Endodermal cell (in vitro differentiated cells): Measurements from ENCODE around the gene MR1. TPM values are rescaled to one million over a fixed set of nuclear protein-coding genes. Genes with fewer than 3 reads are reported as not detected.

Experiments
- DNase-seq: peaks from one replicate; pipeline ENCODE4 v3.0.0-alpha.2; 2017
- H3K27ac ChIP-seq: 2 replicates; pipeline ENCODE4 v1.5.1; 2013; ENCODE audit warnings: mild to moderate bottlenecking, low read depth, low read length, moderate library complexity
- H3K27me3 ChIP-seq: 2 replicates; pipeline ENCODE4 v1.6.1; 2013; ENCODE audit warnings: mild to moderate bottlenecking, low read length, moderate library complexity; ENCODE audit not compliant: insufficient read depth, control insufficient read depth, poor library complexity, severe bottlenecking
- H3K36me3 ChIP-seq: 2 replicates; pipeline ENCODE4 v1.7.0; 2013; ENCODE audit warnings: mild to moderate bottlenecking, low read length, moderate library complexity; ENCODE audit not compliant: control insufficient read depth, insufficient read depth
- H3K4me1 ChIP-seq: one replicate; pipeline ENCODE4 v1.7.0; 2013; ENCODE audit warnings: low read length; ENCODE audit not compliant: control insufficient read depth, insufficient read depth
- H3K4me3 ChIP-seq: 2 replicates; pipeline ENCODE4 v1.5.1; 2013; ENCODE audit warnings: mild to moderate bottlenecking, low read length, moderate library complexity
- H3K9ac ChIP-seq: 2 replicates; pipeline ENCODE4 v1.6.1; 2013; ENCODE audit warnings: mild to moderate bottlenecking, low read length, moderate library complexity; ENCODE audit not compliant: poor library complexity, severe bottlenecking; ENCODE audit errors: extremely low read depth
- H3K9me3 ChIP-seq: 2 replicates; pipeline ENCODE4 v1.6.1; 2013; ENCODE audit warnings: mild to moderate bottlenecking, low read length, moderate library complexity; ENCODE audit not compliant: control insufficient read depth
- H3K27ac Mint-ChIP-seq: 2 replicates; pipeline ENCODE4 v1.8.0; 2020; ENCODE audit warnings: mixed read lengths
- H3K27me3 Mint-ChIP-seq: 2 replicates; pipeline ENCODE4 v1.8.0; 2021; ENCODE audit warnings: mild to moderate bottlenecking, mixed read lengths; ENCODE audit not compliant: insufficient read depth
- H3K36me3 Mint-ChIP-seq: 2 replicates; pipeline ENCODE4 v1.8.0; 2020; ENCODE audit warnings: low read depth, mixed read lengths
- H3K4me1 Mint-ChIP-seq: 2 replicates; pipeline ENCODE4 v1.8.0; 2020; ENCODE audit warnings: mixed read lengths
- H3K4me3 Mint-ChIP-seq: 2 replicates; pipeline ENCODE4 v1.8.0; 2020; ENCODE audit warnings: mild to moderate bottlenecking, moderate library complexity, mixed read lengths
- H3K9me3 Mint-ChIP-seq: 2 replicates; pipeline ENCODE4 v1.8.0; 2020; ENCODE audit warnings: mild to moderate bottlenecking, mixed read lengths
- WGBS, 2 experiments: methylation state at CpG; one replicate each; pipeline versions ENCODE4 v1.1.5 to v1.1.7; 2013; ENCODE audit warnings: missing lambda C conversion rate in 2 of 2, mixed read lengths in 1 of 2; ENCODE audit not compliant: insufficient coverage in 1 of 2, insufficient read length in 1 of 2; 5-methylcytosine and 5-hydroxymethylcytosine counted together
- total RNA-seq, 2 donors: library from RNA; stranded (reverse); fragmentation: NEBNext Ultra II Directional in 1 of 2; extraction: Animal tissue kit (Norgen Biotek cat#: 25700) in 1 of 2; gene quantifications; 2 replicates in 1 of 2; 3 replicates in 1 of 2; pipeline ENCODE4 v1.2.1, GENCODE V29; 2021
- TF ChIP-seq, protein P1 (sequence below): fragments of 200-600 bp; sonication (generic); conservative IDR thresholded peaks from 2 replicates; pipeline ENCODE4 v1.5.0; 2021; ENCODE audit warnings: antibody characterized with exemption, mild to moderate bottlenecking

The MR1 gene
- total RNA-seq, 2 donors from 2014 or later, result 0.22 to 0.35 TPM

DNA sequence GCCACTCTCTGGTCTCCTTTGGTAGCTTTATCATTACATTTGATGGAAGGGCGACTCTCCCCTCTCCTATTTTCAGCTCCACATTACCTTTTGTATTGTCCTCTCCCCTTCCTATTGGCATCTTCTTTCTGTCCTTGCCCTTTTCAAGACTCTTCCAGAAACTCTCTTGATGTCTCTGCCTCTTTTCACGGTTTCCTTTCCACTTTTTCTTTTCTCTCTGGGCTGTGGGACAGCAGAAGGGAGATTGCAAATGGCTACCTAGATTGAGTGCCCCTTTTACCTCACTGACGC lies 72.2 kb downstream of the MR1 start:
- Mint-ChIP-seq H3K4me1 (peaks cover 59% of the 10 kb centered on the region), H3K9me3 (no peaks in the 10 kb centered on the region), H3K27me3 (peaks cover 64% of the 10 kb centered on the region), H3K36me3 (no peaks in the 10 kb centered on the region), H3K27ac (peak overlapping the region; percentile 23), H3K4me3 (peak overlapping the region; percentile 77)
- 64 to 72% methylated on average over 3 of the region's 3 CpGs for WGBS, 2 experiments
- no peak for DNase-seq
- no peaks in the 10 kb centered on the region for H3K9me3 ChIP-seq
- H3K27ac ChIP-seq, result peak overlapping the region; percentile 96
- H3K4me1 ChIP-seq, result peaks cover 13% of the 10 kb centered on the region
- no peaks in the 10 kb centered on the region for H3K36me3 ChIP-seq
- peak overlapping the region; percentile 32 for H3K9ac ChIP-seq
- H3K27me3 ChIP-seq, result peaks cover 45% of the 10 kb centered on the region
- TF ChIP-seq, protein P1, sequence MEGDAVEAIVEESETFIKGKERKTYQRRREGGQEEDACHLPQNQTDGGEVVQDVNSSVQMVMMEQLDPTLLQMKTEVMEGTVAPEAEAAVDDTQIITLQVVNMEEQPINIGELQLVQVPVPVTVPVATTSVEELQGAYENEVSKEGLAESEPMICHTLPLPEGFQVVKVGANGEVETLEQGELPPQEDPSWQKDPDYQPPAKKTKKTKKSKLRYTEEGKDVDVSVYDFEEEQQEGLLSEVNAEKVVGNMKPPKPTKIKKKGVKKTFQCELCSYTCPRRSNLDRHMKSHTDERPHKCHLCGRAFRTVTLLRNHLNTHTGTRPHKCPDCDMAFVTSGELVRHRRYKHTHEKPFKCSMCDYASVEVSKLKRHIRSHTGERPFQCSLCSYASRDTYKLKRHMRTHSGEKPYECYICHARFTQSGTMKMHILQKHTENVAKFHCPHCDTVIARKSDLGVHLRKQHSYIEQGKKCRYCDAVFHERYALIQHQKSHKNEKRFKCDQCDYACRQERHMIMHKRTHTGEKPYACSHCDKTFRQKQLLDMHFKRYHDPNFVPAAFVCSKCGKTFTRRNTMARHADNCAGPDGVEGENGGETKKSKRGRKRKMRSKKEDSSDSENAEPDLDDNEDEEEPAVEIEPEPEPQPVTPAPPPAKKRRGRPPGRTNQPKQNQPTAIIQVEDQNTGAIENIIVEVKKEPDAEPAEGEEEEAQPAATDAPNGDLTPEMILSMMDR, result no peak
- H3K4me3 ChIP-seq, result no peak overlapping the region

DNA sequence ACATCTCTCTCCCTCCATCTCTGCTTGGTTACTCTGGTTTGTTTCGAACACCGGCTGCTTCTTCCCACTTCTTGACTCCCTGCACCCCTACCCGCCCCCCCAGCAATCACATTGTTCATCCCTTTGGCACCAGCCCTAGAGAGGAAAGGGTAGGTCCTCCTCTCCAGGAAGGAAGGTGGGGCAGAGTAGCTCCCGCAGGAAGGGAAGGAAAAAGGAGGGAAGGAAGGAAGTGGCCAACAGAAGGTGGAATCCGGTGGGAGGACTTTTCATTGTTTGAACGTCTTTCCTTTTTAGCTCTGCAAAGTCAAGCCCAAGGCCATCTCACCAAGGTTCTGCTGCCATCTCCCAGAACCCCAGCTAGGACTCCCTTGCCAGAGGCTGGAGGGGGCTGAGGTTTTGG lies 72.7 kb downstream of the MR1 start:
- Histone ChIP-seq H3K4me1 (peaks cover 13% of the 10 kb centered on the region), H3K36me3 (no peaks in the 10 kb centered on the region), H3K27ac (peak overlapping the region; percentile 96), H3K4me3 (no peak overlapping the region), H3K9me3 (no peaks in the 10 kb centered on the region), H3K27me3 (peaks cover 45% of the 10 kb centered on the region), H3K9ac (no peak overlapping the region)
- TF ChIP-seq, protein P1, result no peak
- peaks cover 59% of the 10 kb centered on the region for H3K4me1 Mint-ChIP-seq
- peak; percentile 38 for DNase-seq
- H3K27ac Mint-ChIP-seq, result no peak overlapping the region
- peaks cover 69% of the 10 kb centered on the region for H3K27me3 Mint-ChIP-seq
- 50 to 81% methylated on average over 1 to 6 of the region's 6 CpGs for WGBS, 2 experiments
- no peaks in the 10 kb centered on the region for H3K36me3 Mint-ChIP-seq
- peak overlapping the region; percentile 77 for H3K4me3 Mint-ChIP-seq
- no peaks in the 10 kb centered on the region for H3K9me3 Mint-ChIP-seq

- Histone ChIP-seq H3K36me3 (no peaks in the 10 kb centered on the region), H3K9ac (no peak overlapping the region), H3K27ac (no peak overlapping the region), H3K4me3 (no peak overlapping the region), H3K27me3 (peaks cover 45% of the 10 kb centered on the region), H3K4me1 (peaks cover 17% of the 10 kb centered on the region), H3K9me3 (no peaks in the 10 kb centered on the region)
- H3K27ac Mint-ChIP-seq, result no peak overlapping the region
- H3K4me3 Mint-ChIP-seq, result no peak overlapping the region
- peaks cover 77% of the 10 kb centered on the region for H3K27me3 Mint-ChIP-seq
- no peaks in the 10 kb centered on the region for H3K9me3 Mint-ChIP-seq
- DNase-seq, result peak; percentile 35
- WGBS, 2 experiments, result 74% methylated on average over 2 of the region's 2 CpGs; no CpG with 5 or more reads in 1 of the 2 experiments
- H3K4me1 Mint-ChIP-seq, result peaks cover 62% of the 10 kb centered on the region
- H3K36me3 Mint-ChIP-seq, result no peaks in the 10 kb centered on the region
- TF ChIP-seq, protein P1, result no peak
Measured at GRCh38 chr1:181107711-181108110, 73.9 kb downstream of the MR1 start.
